Measurements from ENCODE around the gene S100PBP. TPM values are rescaled to one million over a fixed set of nuclear protein-coding genes. Genes with fewer than 3 reads are reported as not detected.
A peak's percentile ranks its signal among the peaks of the same experiment; 100 is the strongest.
"Not testable (repeated sequence)": the region's sequence is repeated elsewhere in the genome, so short reads cannot be mapped to it uniquely, and the experiment has no call there.

The S100PBP gene
- total RNA-seq, 1 donor from 2014 or later = 43.3 TPM

DNA sequence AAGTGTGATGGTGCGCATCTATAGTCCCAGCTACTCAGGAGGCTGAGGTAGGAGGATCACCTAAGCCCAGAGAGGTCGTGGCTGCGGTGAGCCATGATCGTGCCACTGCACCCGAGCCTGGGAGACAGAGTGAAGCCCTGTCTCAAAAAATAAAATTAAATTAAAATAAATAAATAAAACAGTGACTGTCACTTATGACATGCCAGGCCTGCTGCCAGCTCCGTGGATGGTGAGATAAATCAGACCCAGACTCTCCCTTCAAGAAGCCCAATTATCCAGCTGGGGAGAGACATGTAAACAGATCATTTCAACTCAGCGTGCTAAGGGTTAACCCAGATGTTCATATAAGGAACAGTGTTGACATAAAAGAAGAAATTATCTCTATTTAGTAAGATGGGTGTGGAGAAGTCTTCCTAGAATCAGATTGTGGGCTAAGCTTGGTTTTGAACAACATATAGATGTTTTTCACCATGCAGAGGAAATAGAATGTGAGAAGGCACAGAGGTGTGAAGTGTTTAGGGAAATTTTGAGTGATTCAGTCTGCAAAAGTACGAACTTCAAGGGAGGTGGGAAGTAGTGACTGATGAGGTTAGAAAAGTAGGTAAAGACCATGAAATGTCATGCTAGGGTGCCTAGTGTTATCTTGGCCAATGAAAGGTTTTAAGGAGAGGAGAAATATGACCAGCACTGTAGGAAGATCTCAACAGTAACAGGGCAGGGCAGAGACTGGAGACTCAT, 18.6 kb upstream of the S100PBP start:
- H3K27me3 Mint-ChIP-seq (ENCODE audit: unreplicated experiment) = peaks cover 7% of the 10 kb centered on the region
- H3K4me1 Mint-ChIP-seq (ENCODE audit: unreplicated experiment) = peaks cover 9% of the 10 kb centered on the region
- DNase-seq (ENCODE audit: low spot score) = no peak
- TF ChIP-seq, protein P1, sequence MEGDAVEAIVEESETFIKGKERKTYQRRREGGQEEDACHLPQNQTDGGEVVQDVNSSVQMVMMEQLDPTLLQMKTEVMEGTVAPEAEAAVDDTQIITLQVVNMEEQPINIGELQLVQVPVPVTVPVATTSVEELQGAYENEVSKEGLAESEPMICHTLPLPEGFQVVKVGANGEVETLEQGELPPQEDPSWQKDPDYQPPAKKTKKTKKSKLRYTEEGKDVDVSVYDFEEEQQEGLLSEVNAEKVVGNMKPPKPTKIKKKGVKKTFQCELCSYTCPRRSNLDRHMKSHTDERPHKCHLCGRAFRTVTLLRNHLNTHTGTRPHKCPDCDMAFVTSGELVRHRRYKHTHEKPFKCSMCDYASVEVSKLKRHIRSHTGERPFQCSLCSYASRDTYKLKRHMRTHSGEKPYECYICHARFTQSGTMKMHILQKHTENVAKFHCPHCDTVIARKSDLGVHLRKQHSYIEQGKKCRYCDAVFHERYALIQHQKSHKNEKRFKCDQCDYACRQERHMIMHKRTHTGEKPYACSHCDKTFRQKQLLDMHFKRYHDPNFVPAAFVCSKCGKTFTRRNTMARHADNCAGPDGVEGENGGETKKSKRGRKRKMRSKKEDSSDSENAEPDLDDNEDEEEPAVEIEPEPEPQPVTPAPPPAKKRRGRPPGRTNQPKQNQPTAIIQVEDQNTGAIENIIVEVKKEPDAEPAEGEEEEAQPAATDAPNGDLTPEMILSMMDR (IDR thresholded peaks at IDR 0.05; ENCODE audit: unreplicated experiment) = no peak
- H3K4me3 Mint-ChIP-seq (ENCODE audit: unreplicated experiment) = no peak overlapping the region
- peaks cover 23% of the 10 kb centered on the region for H3K36me3 Mint-ChIP-seq (ENCODE audit: low read depth, unreplicated experiment)
- peak overlapping the region; percentile 61 for H3K27ac Mint-ChIP-seq (ENCODE audit: unreplicated experiment)
- no peaks in the 10 kb centered on the region for H3K9me3 Mint-ChIP-seq (ENCODE audit: unreplicated experiment)

DNA sequence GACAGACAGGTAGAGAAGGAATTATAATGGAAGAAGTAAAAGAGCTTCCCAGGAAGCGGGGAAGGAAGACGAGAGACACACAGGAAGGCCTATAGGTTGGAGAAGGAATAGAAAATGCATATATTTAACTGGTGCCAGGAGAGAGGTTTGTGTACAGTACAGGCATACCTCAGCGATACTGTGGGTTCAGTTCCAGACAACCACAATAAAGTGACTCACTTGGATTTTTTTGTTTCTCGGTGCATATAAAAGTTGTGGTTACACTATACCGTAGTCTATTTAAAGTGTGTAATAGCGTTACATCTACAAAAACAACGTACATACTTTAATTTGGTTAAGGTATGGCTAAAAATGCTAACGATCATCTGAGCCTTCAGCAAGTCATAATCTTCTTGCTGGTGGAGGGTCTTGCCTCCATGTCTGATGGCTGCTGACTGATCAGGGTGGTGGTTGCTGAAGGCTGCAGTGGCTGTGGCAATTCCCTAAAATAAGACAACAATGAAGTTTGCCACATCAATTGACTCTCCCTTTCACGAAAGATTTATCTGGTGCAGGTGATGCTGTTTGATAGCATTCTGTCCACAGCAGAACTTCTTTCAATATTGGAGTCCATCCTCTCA, 16.2 kb upstream of the S100PBP start:
- Mint-ChIP-seq H3K27ac (ENCODE audit: unreplicated experiment) (no peak overlapping the region), H3K36me3 (ENCODE audit: low read depth, unreplicated experiment) (peaks cover 32% of the 10 kb centered on the region), H3K9me3 (ENCODE audit: unreplicated experiment) (no peaks in the 10 kb centered on the region), H3K27me3 (ENCODE audit: unreplicated experiment) (peaks cover 7% of the 10 kb centered on the region), H3K4me1 (ENCODE audit: unreplicated experiment) (peaks cover 9% of the 10 kb centered on the region), H3K4me3 (ENCODE audit: unreplicated experiment) (peak overlapping the region; percentile 26)
- DNase-seq (ENCODE audit: low spot score) = no peak
- TF ChIP-seq, protein P1 (IDR thresholded peaks at IDR 0.05; ENCODE audit: unreplicated experiment) = no peak

DNA sequence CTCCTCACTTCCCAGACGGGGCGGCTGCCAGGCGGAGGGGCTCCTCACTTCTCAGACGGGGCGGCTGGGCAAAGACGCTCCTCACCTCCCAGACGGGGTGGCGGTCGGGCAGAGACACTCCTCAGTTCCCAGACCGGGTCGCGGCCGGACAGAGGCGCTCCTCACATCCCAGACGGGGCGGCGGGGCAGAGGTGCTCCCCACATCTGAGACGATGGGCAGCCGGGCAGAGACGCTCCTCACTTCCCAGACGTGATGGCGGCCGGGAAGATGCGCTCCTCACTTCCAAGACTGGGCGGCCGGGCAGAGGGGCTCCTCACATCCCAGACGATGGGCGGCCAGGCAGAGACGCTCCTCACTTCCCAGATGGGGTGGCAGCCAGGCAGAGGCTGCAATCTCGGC, 13.0 kb upstream of the S100PBP start:
- not testable (repeated sequence) for H3K27ac Mint-ChIP-seq (ENCODE audit: unreplicated experiment); H3K4me3 Mint-ChIP-seq (ENCODE audit: unreplicated experiment); H3K4me1 Mint-ChIP-seq (ENCODE audit: unreplicated experiment); H3K9me3 Mint-ChIP-seq (ENCODE audit: unreplicated experiment); DNase-seq (ENCODE audit: low spot score); H3K27me3 Mint-ChIP-seq (ENCODE audit: unreplicated experiment)
- H3K36me3 Mint-ChIP-seq (ENCODE audit: low read depth, unreplicated experiment) = peaks cover 45% of the 10 kb centered on the region

DNA sequence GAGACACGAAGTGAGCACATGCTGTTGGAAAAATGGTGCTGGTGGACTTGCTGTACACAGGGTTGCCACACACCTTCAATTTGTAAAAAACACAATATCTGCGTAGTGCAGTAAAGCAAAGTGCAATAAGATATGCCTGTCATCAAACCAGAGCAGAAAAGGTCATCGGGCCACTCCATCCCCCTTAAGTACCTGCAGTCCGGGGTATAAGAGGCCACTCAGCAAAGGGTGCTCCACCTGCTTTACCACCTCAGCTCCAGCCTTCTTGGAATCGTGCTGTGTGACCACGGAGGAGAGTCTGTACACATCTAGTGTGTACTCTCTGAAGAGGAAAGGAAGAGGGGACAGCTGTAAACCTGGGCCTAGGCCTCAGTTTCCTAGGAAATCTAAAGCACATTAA, 11.2 kb upstream of the S100PBP start:
- peaks cover 50% of the 10 kb centered on the region for H3K36me3 Mint-ChIP-seq (ENCODE audit: low read depth, unreplicated experiment)
- TF ChIP-seq, protein P1 (IDR thresholded peaks at IDR 0.05; ENCODE audit: unreplicated experiment) = no peak
- H3K27ac Mint-ChIP-seq (ENCODE audit: unreplicated experiment) = no peak overlapping the region
- no peak overlapping the region for H3K4me3 Mint-ChIP-seq (ENCODE audit: unreplicated experiment)
- H3K4me1 Mint-ChIP-seq (ENCODE audit: unreplicated experiment) = no peaks in the 10 kb centered on the region
- no peak for DNase-seq (ENCODE audit: low spot score)
- peaks cover 4% of the 10 kb centered on the region for H3K27me3 Mint-ChIP-seq (ENCODE audit: unreplicated experiment)
- H3K9me3 Mint-ChIP-seq (ENCODE audit: unreplicated experiment) = no peaks in the 10 kb centered on the region

DNA sequence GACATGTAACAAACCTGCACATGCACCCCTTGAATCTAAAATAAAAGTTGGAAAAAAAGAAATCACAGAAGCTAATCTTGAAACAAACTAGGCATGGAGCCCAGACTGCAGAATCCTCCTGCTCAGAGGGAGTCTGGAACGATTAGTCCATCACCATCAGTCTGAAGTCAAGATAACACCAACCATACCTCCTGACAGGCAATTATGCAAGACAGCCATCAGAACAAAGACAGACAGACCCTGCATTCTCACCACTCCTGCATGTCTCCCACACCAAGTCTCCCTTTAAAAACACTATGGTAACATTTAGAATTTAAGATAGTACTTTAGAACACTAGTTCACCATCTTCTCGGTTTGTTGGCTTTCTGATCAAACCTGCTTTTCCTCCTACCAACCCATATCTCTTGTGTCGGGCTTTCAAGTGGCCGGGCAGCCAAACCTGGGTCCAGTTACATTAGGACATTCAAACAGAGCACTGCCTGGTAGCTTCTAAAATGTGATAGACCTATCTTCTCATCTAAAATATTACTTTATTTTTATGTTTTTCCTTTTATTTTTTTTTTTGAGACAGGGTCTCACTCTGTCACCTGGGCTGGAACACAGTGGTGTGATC, 10.4 kb upstream of the S100PBP start:
- H3K4me3 Mint-ChIP-seq (ENCODE audit: unreplicated experiment) = no peak overlapping the region
- H3K9me3 Mint-ChIP-seq (ENCODE audit: unreplicated experiment) = no peaks in the 10 kb centered on the region
- no peak for DNase-seq (ENCODE audit: low spot score)
- peak overlapping the region; percentile 27 for H3K27ac Mint-ChIP-seq (ENCODE audit: unreplicated experiment)
- TF ChIP-seq, protein P1 (IDR thresholded peaks at IDR 0.05; ENCODE audit: unreplicated experiment) = no peak
- peaks cover 50% of the 10 kb centered on the region for H3K36me3 Mint-ChIP-seq (ENCODE audit: low read depth, unreplicated experiment)
- peaks cover 4% of the 10 kb centered on the region for H3K27me3 Mint-ChIP-seq (ENCODE audit: unreplicated experiment)
- H3K4me1 Mint-ChIP-seq (ENCODE audit: unreplicated experiment) = no peaks in the 10 kb centered on the region

Data from endothelial cell (in vitro differentiated cells).